ENCODE data around the gene TBC1D8. TPM values are rescaled to one million over a fixed set of nuclear protein-coding genes. Genes with fewer than 3 reads are reported as not detected.

The TBC1D8 gene
- total RNA-seq (2021; ENCODE audit: unreplicated experiment) (139 TPM), Bru-seq, nascent RNA (percentile 99 among the genes with signal in this experiment), BruChase-seq, experiment 1, labeled RNA remaining after a 2-hour chase (percentile 95 among the genes with signal in this experiment), BruChase-seq, experiment 2, labeled RNA remaining after a 6-hour chase (percentile 94 among the genes with signal in this experiment)
- polyA plus RNA-seq (2012; ENCODE audit: insufficient read length), result 171 TPM
- long read RNA-seq, transcript TBC1D8-201 (20 exons, 3,627 nt), result major isoform, 72 of 287 reads
- long read RNA-seq, transcript TBC1D8-202 (20 exons, 3,803 nt), result minor isoform, 5 of 287 reads
- long read RNA-seq, partial matches to known transcripts, result 149 of 287 reads
- long read RNA-seq, other reads (novel, unspliced or antisense), result 61 of 287 reads

DNA sequence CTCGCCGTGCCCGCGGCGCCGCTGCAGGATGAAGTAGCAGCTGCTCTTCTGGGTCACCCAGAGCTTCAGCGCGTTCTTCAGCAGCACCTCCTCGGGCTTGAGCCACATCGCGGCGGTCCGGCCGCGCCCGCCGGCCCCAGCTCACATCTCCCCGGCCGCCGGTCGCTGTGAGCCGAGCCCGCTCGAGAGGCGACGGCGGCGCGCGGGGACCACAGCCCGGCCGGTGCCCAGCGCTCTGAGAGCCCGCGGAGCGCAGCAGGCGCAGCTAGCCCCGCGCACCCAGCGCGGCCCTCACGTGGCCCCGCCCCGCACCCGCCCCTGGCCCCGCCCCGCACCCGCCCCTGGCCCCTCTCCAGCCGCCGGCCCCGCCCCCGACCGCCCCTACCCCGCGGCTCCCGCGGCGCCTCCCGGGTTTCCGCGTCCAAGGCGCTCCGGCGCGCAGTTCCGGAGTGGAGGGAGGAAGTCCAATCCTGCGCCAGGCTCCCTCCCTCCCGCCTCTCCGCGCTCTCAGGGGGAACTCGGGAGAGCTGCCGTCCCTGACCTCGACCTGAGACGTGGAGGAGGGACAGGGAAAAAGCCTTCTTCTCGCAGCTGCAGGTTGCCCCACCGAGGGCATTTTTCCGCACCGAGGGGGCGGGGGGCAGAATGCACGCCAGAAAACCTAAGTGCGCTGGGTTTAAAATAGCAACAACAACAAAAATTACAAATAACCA is at the start of gene TBC1D8:
Gene TBC1D8, minus strand, starts transcription at position 237 of the 713 bp plus-strand sequence. Its CDS starts 129 bp downstream, at position 108.
- TF ChIP-seq, protein P1, sequence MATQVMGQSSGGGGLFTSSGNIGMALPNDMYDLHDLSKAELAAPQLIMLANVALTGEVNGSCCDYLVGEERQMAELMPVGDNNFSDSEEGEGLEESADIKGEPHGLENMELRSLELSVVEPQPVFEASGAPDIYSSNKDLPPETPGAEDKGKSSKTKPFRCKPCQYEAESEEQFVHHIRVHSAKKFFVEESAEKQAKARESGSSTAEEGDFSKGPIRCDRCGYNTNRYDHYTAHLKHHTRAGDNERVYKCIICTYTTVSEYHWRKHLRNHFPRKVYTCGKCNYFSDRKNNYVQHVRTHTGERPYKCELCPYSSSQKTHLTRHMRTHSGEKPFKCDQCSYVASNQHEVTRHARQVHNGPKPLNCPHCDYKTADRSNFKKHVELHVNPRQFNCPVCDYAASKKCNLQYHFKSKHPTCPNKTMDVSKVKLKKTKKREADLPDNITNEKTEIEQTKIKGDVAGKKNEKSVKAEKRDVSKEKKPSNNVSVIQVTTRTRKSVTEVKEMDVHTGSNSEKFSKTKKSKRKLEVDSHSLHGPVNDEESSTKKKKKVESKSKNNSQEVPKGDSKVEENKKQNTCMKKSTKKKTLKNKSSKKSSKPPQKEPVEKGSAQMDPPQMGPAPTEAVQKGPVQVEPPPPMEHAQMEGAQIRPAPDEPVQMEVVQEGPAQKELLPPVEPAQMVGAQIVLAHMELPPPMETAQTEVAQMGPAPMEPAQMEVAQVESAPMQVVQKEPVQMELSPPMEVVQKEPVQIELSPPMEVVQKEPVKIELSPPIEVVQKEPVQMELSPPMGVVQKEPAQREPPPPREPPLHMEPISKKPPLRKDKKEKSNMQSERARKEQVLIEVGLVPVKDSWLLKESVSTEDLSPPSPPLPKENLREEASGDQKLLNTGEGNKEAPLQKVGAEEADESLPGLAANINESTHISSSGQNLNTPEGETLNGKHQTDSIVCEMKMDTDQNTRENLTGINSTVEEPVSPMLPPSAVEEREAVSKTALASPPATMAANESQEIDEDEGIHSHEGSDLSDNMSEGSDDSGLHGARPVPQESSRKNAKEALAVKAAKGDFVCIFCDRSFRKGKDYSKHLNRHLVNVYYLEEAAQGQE (IDR thresholded peaks at IDR 0.05; ENCODE audit: insufficient read depth in 1 of 2, low read depth in 2 of 2, low read length in 1 of 2), result no peak
- TF ChIP-seq, protein P2, sequence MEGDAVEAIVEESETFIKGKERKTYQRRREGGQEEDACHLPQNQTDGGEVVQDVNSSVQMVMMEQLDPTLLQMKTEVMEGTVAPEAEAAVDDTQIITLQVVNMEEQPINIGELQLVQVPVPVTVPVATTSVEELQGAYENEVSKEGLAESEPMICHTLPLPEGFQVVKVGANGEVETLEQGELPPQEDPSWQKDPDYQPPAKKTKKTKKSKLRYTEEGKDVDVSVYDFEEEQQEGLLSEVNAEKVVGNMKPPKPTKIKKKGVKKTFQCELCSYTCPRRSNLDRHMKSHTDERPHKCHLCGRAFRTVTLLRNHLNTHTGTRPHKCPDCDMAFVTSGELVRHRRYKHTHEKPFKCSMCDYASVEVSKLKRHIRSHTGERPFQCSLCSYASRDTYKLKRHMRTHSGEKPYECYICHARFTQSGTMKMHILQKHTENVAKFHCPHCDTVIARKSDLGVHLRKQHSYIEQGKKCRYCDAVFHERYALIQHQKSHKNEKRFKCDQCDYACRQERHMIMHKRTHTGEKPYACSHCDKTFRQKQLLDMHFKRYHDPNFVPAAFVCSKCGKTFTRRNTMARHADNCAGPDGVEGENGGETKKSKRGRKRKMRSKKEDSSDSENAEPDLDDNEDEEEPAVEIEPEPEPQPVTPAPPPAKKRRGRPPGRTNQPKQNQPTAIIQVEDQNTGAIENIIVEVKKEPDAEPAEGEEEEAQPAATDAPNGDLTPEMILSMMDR (IDR thresholded peaks at IDR 0.05), result no peak
- peak; percentile 55; the same call in 1 of the 2 replicates for TF ChIP-seq POLR2AphosphoS5 (IDR thresholded peaks at IDR 0.05; ENCODE audit: low read depth, low read length)
- TF ChIP-seq TCF7L2 (IDR thresholded peaks at IDR 0.05; ENCODE audit: low read depth, low read length), result no peak
- TF ChIP-seq SIN3A (IDR thresholded peaks at IDR 0.05; ENCODE audit: borderline replicate concordance, insufficient read depth, low read depth, low read length), result peak; percentile 71; the same call in 1 of the 2 replicates
- BruUV-seq (replicated peaks), result no TSS peak
- Histone ChIP-seq H3K27ac (ENCODE audit: low read length) (peak within 1 kb of the TSS; percentile 100), H3K9me3 (ENCODE audit: control insufficient read depth, insufficient read depth, low read depth, low read length) (no peaks in the 10 kb centered on the region), H3K27me3 (ENCODE audit: control insufficient read depth, insufficient read depth, low read length) (no peaks in the 10 kb centered on the region), H3K4me3 (ENCODE audit: low read depth in 2 of 2, low read length in 2 of 2) (peak within 1 kb of the TSS; percentile 93 to 98), H3K36me3 (ENCODE audit: control insufficient read depth, insufficient read depth, low read length) (peaks cover 7% of the 10 kb centered on the region), H3K4me1 (ENCODE audit: control insufficient read depth, insufficient read depth, low read length) (peaks cover 48% of the 10 kb centered on the region)
- in situ Hi-C loops (cut with HindIII; ENCODE audit: low pct_unique_long_range_greater_than_20kb, low sequenced_read_pairs) (no loop called here), intact Hi-C loops (cut with micrococcal nuclease; ENCODE audit: unreplicated experiment) (loop anchor here (5.0 kb wide), 2 partner anchors 51 to 124 kb away; no protein-coding TSS in a partner anchor)
- DNase-seq (ENCODE audit: low read depth, low spot score) (no peak), ATAC-seq (peak; percentile 83)
- ChIA-PET POLR2A (interaction anchor here (0.6 kb wide), 1 partner anchor 20 kb away, joined by 3 read pairs; no protein-coding TSS in a partner anchor), CTCF (interaction anchor here (0.6 to 0.9 kb wide), 2 partner anchors 54 to 530 kb away, joined by 3 to 7 read pairs; no protein-coding TSS in a partner anchor)

DNA sequence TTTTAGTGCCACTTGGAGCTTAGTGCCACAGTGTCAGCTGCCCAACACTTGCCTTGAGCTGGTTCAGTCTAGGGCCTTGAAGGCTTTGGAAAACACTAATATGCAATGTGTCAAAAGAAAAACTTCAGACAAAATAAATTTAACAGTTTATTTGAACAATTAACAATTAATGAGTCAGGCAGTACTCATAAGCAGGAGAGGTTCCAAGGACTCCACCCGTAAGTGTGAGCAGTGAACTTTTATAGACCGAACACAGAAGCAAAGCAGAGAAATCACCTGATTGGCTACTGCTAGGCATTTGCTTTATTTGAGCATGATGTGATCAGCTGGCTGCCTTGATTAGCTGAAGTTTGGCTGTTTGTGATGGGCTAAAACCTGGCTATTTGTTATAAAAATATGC is 49.5 kb upstream of the TBC1D8 start:
- H3K4me3 ChIP-seq (ENCODE audit: low read depth in 2 of 2, low read length in 2 of 2), result no peak overlapping the region
- H3K9me3 ChIP-seq (ENCODE audit: control insufficient read depth, insufficient read depth, low read depth, low read length), result no peaks in the 10 kb centered on the region
- H3K4me1 ChIP-seq (ENCODE audit: control insufficient read depth, insufficient read depth, low read length), result peaks cover 16% of the 10 kb centered on the region
- no peaks in the 10 kb centered on the region for H3K36me3 ChIP-seq (ENCODE audit: control insufficient read depth, insufficient read depth, low read length)
- no peak for TF ChIP-seq TCF7L2 (IDR thresholded peaks at IDR 0.05; ENCODE audit: low read depth, low read length)
- no peak for TF ChIP-seq SIN3A (IDR thresholded peaks at IDR 0.05; ENCODE audit: borderline replicate concordance, insufficient read depth, low read depth, low read length)
- in situ Hi-C loops (cut with HindIII; ENCODE audit: low pct_unique_long_range_greater_than_20kb, low sequenced_read_pairs) (no loop called here), intact Hi-C loops (cut with micrococcal nuclease; ENCODE audit: unreplicated experiment) (loop anchor here (5.0 kb wide), 1 partner anchor 48 kb away; the partner anchor contains the start of gene TBC1D8)
- CTCF ChIA-PET, result no interaction called here
- POLR2A ChIA-PET, result interaction anchor here (0.6 kb wide), 1 partner anchor 121 kb away, joined by 5 read pairs; no protein-coding TSS in a partner anchor
- DNase-seq (ENCODE audit: low read depth, low spot score), result peak; percentile 80
- H3K27ac ChIP-seq (ENCODE audit: low read length), result no peak overlapping the region; the same call in 1 of the 2 replicates
- no TSS peak for BruUV-seq (replicated peaks)
- no peaks in the 10 kb centered on the region for H3K27me3 ChIP-seq (ENCODE audit: control insufficient read depth, insufficient read depth, low read length)
- ATAC-seq, result peak; percentile 48

All from Panc1 (cell line).